SK-N-SH (cell line): ENCODE measurements around the gene LENEP.

Source experiments
- EZH2phosphoT487 ChIP-seq: fragments of 200-600 bp; sonication (generic); IDR thresholded peaks from 2 replicates; pipeline ENCODE4 v1.6.1; 2017; ENCODE audit warnings: low read depth, mixed run types, mild to moderate bottlenecking, antibody characterized with exemption, moderate library complexity, borderline replicate concordance
- JUND ChIP-seq: IDR thresholded peaks from 2 replicates; pipeline ENCODE4 v1.4.0; 2012
- NFIC ChIP-seq: IDR thresholded peaks from 2 replicates; pipeline ENCODE4 v1.4.0; 2012; ENCODE audit warnings: borderline replicate concordance
- NRF1 ChIP-seq: IDR thresholded peaks from 2 replicates; pipeline ENCODE4 v1.6.1; 2012; ENCODE audit warnings: low read depth, mild to moderate bottlenecking, low read length
- POLR2AphosphoS5 ChIP-seq: IDR thresholded peaks from 2 replicates; pipeline ENCODE4 v1.6.1; 2012; ENCODE audit warnings: low read depth, low read length
- RAD21 ChIP-seq: IDR thresholded peaks from 2 replicates; pipeline ENCODE4 v1.6.1; 2012; ENCODE audit warnings: mild to moderate bottlenecking, low read length
- RFX5 ChIP-seq: IDR thresholded peaks from 2 replicates; pipeline ENCODE4 v1.6.1; 2012; ENCODE audit warnings: mild to moderate bottlenecking, improper control_type of control experiment, low read length
- YY1 ChIP-seq: IDR thresholded peaks from 2 replicates; pipeline ENCODE4 v1.4.0; 2012; ENCODE audit warnings: low read depth, mild to moderate bottlenecking
- TF ChIP-seq, protein P1 (sequence below): fragments of 200-600 bp; sonication (generic); IDR thresholded peaks from 2 replicates; pipeline ENCODE4 v1.6.1; 2017; ENCODE audit warnings: antibody characterized with exemption, mild to moderate bottlenecking, moderate library complexity
- TF ChIP-seq, protein P2 (sequence below): IDR thresholded peaks from 2 replicates; pipeline ENCODE4 v1.4.0; 2012; ENCODE audit warnings: low read depth, borderline replicate concordance
- TF ChIP-seq, protein P3 (sequence below): IDR thresholded peaks from 2 replicates; pipeline ENCODE4; 2012

DNA sequence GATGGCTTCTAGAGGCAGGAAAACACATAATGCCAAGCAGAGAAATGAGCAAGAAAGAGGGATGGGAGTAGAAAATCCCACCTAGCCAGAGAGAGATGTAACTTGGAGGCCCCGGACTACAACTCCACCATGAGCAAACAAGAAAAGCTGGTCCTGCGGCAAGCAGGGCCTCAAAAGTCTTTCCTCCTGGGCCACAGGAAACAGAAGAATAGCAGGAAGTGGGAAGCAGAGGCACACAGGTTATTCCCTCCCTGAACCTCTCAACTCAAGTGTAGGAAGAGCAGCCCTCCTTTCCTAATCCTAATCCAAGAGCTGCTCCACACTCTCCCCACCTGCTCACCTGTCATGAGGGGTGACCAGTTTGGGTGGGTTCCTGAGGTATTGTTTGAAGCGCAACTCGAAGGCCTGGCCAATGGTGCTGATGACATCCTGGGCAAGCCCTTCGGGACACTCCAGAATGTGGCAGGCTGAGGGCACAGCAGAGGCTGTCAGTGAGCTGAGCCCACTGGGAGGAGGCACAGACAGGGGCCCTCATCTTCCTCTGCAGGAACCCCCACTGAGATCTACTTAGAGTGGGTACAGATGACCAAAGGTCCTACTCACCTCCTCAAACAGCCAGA lies 25.9 kb upstream of the LENEP start:
- TF ChIP-seq, protein P1, sequence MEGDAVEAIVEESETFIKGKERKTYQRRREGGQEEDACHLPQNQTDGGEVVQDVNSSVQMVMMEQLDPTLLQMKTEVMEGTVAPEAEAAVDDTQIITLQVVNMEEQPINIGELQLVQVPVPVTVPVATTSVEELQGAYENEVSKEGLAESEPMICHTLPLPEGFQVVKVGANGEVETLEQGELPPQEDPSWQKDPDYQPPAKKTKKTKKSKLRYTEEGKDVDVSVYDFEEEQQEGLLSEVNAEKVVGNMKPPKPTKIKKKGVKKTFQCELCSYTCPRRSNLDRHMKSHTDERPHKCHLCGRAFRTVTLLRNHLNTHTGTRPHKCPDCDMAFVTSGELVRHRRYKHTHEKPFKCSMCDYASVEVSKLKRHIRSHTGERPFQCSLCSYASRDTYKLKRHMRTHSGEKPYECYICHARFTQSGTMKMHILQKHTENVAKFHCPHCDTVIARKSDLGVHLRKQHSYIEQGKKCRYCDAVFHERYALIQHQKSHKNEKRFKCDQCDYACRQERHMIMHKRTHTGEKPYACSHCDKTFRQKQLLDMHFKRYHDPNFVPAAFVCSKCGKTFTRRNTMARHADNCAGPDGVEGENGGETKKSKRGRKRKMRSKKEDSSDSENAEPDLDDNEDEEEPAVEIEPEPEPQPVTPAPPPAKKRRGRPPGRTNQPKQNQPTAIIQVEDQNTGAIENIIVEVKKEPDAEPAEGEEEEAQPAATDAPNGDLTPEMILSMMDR: no peak
- TF ChIP-seq JUND (no peak), EZH2phosphoT487 (no peak), RFX5 (no peak), NRF1 (no peak), YY1 (no peak), POLR2AphosphoS5 (no peak), RAD21 (no peak), NFIC (no peak)
- TF ChIP-seq, protein P2, sequence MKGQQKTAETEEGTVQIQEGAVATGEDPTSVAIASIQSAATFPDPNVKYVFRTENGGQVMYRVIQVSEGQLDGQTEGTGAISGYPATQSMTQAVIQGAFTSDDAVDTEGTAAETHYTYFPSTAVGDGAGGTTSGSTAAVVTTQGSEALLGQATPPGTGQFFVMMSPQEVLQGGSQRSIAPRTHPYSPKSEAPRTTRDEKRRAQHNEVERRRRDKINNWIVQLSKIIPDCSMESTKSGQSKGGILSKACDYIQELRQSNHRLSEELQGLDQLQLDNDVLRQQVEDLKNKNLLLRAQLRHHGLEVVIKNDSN: no peak
- TF ChIP-seq, protein P3, sequence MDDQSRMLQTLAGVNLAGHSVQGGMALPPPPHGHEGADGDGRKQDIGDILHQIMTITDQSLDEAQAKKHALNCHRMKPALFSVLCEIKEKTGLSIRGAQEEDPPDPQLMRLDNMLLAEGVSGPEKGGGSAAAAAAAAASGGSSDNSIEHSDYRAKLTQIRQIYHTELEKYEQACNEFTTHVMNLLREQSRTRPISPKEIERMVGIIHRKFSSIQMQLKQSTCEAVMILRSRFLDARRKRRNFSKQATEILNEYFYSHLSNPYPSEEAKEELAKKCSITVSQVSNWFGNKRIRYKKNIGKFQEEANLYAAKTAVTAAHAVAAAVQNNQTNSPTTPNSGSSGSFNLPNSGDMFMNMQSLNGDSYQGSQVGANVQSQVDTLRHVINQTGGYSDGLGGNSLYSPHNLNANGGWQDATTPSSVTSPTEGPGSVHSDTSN: no peak
